Stimulated activated CD8-positive, alpha-beta memory T cell treated with anti-CD3 and anti-CD28 coated beads, Interleukin-7, amount 100 ng/mL, for 48 hours (primary cell): ENCODE results near the gene ZFP91.
A peak's percentile ranks its signal among the peaks of the same experiment; 100 is the strongest.

Source experiments
- DNase-seq, 2 donors: peaks; one replicate each; pipeline ENCODE4 v3.0.0-alpha.2; 2020; ENCODE audit warnings: low read depth in 1 of 2; ENCODE audit errors: extremely low read depth in 1 of 2

ZFP91 gene

DNA sequence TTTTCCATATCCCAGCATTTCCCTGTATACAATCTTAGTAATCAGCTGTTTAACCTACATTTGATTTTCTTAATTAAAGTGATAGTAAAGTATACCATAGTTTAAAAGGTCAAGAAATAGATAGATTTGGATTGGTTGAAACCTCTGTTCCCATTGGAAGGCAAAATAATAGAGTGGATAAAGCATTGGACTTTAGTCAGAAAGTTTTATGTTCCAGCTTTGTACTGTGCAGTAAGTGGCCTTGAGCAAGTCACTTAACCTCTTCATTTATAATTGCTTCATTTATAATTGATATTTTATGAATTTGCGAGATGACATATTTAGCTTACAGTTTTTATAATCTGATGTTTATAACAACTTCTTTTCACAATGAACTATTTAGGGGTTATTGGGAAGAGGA, 3.6 kb downstream of the ZFP91 start:
- no peak for DNase-seq

- no peak for DNase-seq
These were observed 8.1 kb downstream of the ZFP91 start for GRCh38 chr11:58586998-58587397.

DNA sequence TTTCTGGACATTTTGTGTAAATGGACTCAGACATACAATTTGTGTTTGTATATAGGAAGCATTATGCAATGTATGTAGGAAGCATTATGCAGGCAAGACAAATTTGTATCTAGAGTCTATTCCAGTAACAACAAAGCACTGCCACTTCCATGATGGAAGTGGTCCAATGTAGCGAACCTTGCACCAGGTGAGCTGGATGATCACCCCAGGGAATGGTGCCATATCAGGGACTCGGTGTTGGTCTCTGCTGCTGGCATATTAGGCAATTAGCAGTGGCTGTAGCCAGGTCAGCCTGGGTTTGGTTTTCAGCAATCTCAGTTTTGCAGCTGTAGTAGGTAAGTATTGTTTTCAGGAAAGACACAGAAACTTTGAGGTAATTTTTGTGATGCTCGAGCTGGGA, 12.8 kb downstream of the ZFP91 start:
- DNase-seq = no peak

DNA sequence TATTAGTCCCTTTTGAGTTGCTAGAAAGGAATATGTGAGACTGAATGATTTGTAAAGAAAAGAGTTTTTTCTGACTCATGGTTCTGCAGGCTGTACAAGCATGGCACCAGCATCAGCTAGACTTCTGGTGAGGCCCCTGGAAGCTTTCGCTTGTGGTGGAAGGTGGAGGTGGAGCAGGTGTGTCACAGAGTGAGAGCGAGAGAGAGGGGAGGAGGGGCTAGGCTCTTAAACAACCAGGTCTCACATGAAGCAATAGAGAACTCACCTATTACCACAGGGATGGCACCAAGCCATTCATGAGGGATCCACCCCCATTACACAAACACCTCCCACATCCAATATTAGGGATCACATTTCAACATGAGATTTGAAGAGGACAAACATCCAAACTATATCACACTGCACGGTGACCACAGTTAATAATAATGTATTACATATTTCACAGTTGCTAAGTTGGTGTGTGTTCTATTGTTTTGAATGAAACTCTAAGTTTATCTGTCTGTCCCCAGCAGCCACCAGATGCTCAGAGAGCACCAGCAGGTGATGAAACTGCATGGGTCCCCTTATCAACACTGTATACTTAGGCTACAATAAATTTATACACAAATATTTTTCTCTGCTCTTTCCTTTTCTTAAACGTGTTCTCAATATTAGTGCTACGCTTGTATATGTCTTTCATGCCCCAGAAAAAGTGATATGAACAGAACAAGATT, 14.1 kb downstream of the ZFP91 start:
- DNase-seq = peak in 1 of 2 donors; percentile 64

DNA sequence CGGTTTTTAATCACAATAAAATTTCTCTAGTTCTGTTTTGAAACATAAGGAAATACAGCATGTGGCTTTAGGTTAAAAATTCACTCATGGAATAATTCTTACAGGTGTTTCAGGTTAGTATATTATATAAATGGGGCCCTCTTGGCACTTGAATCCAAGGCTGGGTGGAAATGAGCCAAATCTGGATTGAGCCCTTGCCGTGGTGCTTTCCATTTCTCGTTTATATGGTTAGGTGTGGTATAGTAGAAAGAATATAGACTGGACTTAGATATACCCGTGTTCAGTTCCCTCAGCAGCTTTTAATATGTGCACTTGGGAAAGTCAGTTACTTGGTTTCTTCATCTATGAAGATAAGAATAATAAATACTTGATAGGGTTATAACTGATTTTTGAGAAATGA, 16.0 kb downstream of the ZFP91 start:
- no peak for DNase-seq

DNA sequence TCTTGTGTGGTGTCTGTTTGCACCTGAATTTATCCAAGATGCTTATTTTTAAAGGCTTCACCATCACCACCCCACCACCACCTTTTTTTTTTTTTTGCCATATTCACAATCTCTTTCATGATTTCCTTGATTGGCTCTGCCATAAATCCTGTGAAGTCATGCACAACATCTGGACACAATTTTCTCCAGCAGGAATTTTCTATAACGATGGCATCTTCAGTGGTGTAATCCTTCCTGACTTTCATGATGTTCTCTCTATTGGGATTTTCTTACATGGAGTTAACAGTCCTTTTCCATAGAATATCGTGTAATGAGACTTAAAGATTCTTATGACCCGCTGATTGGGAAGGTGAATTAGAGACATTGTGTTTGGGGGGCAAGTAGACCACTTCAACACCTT, 17.8 kb downstream of the ZFP91 start:
- DNase-seq = no peak

DNA sequence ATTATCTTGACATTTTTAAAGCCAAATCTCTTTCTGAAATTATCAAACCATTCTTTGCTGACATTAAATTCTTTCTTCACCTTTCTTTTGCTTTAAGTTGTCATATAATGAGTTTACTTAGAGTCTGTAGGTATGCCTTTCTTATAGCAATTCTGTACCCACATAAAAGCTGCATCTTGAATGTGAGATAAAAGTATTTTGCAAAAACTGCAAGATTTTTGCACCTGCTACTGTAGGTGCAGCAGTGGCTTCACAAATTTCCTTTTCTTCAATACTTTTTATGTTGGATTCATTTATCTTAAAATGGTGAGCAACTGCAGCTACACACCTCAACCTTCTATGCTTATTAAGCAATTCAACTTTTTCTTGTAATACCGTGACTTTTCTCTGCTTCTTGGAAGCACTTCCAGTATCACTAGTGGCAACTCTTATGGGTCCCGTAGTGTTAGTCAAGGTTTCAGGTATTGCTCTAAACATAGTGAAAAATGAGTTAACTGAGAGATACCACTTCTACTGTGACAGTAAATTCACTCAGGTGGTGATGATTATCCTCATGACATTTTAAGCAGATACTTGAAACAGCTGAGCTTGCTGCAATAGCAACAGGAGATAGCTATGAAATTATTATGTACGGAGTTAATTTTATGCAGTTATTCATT, 18.8 kb downstream of the ZFP91 start:
- no peak for DNase-seq

DNA sequence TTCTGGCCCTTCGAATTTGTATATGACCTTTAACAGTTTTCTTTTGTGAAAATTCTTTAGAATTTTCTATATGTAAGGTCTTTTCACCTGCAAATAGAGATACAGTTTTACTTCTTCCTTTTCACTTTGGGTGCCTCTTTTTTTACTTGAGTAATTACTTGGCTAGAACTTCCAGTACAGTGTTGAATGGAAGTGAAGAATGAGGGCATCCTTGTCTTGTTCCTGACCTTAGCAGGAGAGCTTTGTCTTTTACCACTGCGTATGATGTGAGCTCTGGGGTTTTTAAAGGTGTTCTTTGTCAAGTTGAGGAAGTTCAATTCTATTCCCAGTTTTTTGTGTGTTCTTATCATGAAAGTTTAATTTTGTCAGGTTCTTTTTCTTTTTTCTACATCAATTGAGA, 21.6 kb downstream of the ZFP91 start:
- DNase-seq = no peak

- no peak for DNase-seq
These were observed 28.3 kb downstream of the ZFP91 start for GRCh38 chr11:58606930-58607714.

- no peak for DNase-seq
These were observed 29.5 kb downstream of the ZFP91 start for GRCh38 chr11:58608331-58608730.

DNA sequence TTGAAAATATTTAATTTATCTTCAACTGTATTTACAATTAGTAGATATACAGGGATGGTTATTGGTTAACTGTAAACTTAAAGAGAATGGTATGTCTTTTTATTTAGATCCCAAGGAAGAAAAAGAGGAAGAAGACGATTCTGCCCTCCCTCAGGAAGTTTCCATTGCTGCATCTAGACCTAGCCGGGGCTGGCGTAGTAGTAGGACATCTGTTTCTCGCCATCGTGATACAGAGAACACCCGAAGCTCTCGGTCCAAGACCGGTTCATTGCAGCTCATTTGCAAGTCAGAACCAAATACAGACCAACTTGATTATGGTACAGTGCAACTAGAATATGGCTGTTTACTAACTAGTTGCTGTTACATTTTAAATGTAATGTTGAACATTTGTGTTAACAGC, 30.9 kb downstream of the ZFP91 start:
- DNase-seq = no peak

DNA sequence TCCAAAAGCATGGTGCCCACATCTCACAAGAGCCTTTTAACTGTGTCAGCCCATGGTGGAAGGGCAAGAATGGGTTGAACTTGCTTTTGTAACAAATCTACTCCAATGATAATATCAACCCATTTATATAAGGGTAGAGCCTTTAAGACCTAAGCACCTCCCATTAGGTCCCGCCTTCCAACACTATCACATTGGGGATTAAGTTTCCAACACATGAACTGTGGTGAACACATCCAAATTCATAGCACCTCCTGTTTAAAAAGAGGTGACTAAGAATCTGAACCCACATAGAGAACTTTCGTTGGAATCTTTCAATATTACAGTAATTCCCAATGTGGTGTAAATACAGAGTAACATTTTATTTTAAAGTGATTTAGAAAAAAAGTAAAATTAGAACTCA, 34.4 kb downstream of the ZFP91 start:
- DNase-seq = no peak

DNA sequence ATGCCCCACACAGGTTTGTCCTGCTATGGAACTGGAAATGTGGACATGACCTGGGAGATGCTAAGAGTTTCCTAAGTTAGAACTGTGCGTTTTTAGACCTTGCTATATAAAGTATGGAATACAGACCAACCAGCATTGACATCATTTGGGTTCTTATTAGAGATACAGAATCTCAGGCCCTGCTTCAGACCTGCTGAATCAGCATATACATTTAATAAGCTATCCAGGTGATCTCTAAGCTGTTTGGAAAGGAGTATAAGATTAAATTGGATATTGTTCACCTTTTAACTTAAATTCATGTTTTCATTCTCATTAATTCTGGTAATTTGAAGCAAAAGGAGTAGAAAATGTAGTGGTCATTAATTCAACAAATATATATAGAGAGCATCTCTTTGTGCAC, 36.7 kb downstream of the ZFP91 start:
- no peak for DNase-seq

GRCh38 chr11:58616594-58616993, 37.7 kb downstream of the ZFP91 start:
- no peak for DNase-seq

DNA sequence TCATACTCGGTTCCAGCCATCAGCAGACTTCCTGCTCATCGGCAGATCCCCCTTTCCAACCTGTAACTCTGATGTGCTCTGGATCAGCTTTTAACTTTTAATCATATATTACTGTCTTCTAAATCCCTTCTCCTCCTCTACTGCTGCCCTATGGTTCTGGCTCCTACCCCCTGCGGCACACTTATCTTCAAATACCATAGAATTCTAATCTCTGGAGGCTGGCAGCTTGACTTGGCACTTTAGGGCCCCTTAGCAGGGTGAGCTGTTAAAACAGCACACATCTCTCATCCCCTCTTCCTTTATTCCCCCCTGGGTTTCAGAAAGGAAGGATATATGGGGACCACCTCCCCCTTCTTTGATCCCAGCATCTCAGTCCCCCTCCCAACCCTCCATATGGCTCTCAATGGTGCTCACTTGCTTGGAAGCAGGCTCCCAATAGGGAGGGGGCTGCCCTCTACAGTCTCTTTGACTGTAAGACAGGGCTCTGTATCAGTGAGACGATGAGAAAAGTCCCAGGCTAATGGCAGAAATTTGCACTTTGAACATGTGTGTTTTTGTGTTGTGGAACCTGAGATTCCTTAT, 39.2 kb downstream of the ZFP91 start:
- DNase-seq = no peak

DNA sequence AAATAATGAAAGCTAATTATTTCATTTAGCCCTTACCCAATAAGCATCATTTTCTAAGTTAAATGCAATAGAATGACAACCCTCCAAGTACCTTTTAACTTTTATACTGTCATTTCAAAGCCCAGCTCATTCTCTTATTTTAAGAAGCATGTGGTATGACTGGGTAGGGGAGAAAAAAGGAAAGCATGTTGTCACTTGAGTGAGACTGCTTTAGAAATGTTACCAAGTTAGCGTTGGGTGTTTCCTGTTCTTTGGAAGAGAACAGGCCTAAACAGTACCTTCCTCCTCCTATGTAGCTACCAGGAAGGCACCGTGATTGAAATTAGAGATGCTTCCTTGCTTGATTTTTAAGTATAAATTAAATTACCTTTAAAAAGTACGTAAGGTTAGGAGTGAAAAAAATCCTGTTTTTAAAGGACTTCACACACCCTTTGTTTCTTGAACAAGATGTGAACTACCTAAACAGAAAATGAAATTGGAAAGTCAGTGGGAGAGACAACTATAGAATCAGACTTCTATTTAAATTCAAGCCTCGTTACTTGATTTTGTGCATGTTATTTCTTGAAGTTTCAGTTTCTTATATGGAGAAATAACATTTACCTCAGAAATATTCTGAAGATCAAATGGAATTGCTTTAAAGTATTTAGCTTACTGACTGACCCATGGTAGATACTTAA, 42.9 kb downstream of the ZFP91 start:
- no peak for DNase-seq

DNA sequence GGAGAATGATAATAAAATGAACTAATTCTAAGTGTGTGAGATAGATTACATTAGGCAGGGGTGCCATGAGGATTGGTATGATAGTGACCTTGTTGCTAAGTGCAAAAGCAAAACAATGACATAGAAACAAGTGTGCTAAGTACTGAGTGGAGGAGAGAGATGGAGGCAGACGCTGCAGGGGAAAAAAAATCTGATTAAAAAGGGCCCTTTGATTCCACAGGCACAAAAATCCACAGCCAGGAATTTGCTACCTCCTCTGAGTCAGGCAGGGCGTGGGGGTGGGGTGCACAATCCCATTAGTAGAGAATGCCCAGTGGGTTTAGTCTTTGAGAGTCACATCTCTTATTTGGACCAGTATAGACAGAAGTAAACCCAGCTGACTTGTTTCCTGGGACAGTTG, 43.5 kb downstream of the ZFP91 start, which contains the start of gene CNTF:
Gene CNTF (plus strand): TSS at position 322 of the 400 bp plus-strand sequence. CDS start 88 bp downstream, outside the sequence.
- no peak for DNase-seq

DNA sequence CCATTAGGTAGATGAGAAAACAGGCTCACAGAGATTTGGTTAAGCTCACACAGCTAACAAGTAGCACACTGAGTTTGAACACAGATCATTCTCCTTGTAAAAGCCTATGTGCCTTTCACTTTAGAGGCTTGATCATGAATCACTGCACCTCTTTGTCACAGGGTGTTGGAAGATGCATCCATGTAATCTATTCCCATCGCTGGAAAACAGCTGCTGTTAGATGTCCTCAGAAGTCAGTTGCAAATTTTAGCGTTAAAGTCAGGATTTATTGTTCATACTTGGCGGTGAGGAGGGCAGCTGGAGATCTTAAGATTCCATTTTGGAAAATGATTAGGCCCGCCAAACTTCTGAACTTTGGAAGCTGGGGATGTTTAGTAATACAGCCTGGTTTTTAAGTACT, 46.2 kb downstream of the ZFP91 start:
- no peak for DNase-seq

DNA sequence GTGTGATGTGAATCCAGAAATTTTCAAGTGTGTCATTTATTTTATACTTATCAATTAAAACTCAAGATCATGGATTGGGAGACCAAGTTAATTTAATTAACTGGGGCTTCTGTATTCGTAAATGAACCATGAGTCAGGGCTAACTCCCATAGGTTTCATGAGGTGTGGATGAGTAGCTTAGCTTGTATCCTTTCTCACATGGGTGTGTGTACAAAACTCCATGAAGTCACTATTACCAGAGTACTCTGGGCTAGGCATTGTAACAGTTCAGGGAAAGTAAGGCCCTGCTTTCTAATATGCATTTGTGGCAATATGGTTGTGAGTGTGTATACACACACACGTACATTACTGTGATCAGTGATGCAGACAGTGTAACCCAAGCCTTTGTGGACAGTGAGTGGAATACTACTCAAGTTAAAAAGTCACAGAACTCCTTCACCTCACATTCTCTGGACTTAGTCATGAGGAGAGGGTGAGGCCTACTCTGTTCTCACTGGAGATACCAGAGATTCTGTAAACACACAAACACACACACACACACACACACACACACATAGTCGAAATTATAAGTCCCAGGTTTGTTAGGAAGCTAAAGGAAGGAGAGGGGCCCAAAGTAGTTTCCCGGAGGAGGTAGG, 47.1 kb downstream of the ZFP91 start:
- no peak for DNase-seq

GRCh38 chr11:58626934-58627483, 48.1 kb downstream of the ZFP91 start:
- no peak for DNase-seq
